ENCODE results near the gene MKI67. TPM values are rescaled to one million over a fixed set of nuclear protein-coding genes. Genes with fewer than 3 reads are reported as not detected.

Gene MKI67
- polyA plus RNA-seq, 1 donor (not counting 4 experiments of a cell fraction or from before 2014, with no cell fraction given) = 10.4 TPM

- no peaks in the 10 kb centered on the region for H3K79me2 ChIP-seq (ENCODE audit: control insufficient read depth, insufficient read depth, low read length)
- DNase-seq (ENCODE audit: low read depth, low spot score) (no peak), FAIRE-seq (no peak)
- H3K4me2 ChIP-seq (ENCODE audit: control insufficient read depth, extremely low read depth, insufficient read depth, low read depth, low read length) = no peak overlapping the region
- H3K27me3 ChIP-seq (ENCODE audit: control insufficient read depth, extremely low read depth, insufficient read depth, low read length) = peaks cover 4% of the 10 kb centered on the region
- no peak overlapping the region for H3K4me3 ChIP-seq (ENCODE audit: control insufficient read depth in 2 of 3, extremely low read depth in 1 of 3, insufficient read depth in 2 of 3, low read depth in 1 of 3, low read length in 3 of 3)
- no peak overlapping the region for H3K27ac ChIP-seq (ENCODE audit: control insufficient read depth, insufficient read depth, low read length)
- H3K9me3 ChIP-seq (ENCODE audit: control insufficient read depth, low read depth, low read length) = no peaks in the 10 kb centered on the region
- H2AFZ ChIP-seq (ENCODE audit: control insufficient read depth, low read length) = no peak overlapping the region
- H4K20me1 ChIP-seq (ENCODE audit: control insufficient read depth, extremely low read depth, insufficient read depth, low read length) = no peaks in the 10 kb centered on the region
- H3K4me1 ChIP-seq (ENCODE audit: control insufficient read depth, extremely low read depth, insufficient read depth, low read length) = peaks cover 12% of the 10 kb centered on the region
- H3K36me3 ChIP-seq (ENCODE audit: control insufficient read depth in 2 of 2, extremely low read depth in 1 of 2, insufficient read depth in 2 of 2, low read length in 2 of 2) = peaks cover 11 to 29% of the 10 kb centered on the region in 2 experiments
- no peak overlapping the region for H3K9ac ChIP-seq (ENCODE audit: control insufficient read depth, extremely low read depth, insufficient read depth, low read length)
- dilution Hi-C loops (cut with MboI; ENCODE audit: extremely low pct_ligation_motif_present, low sequenced_read_pairs) = no loop called here
- no peaks in the 10 kb centered on the region for H3K9me1 ChIP-seq (ENCODE audit: control insufficient read depth, extremely low read depth, insufficient read depth, low read length)
- no peak for TF ChIP-seq EZH2 (IDR thresholded peaks at IDR 0.05; ENCODE audit: low read length)
- TF ChIP-seq, protein P1, sequence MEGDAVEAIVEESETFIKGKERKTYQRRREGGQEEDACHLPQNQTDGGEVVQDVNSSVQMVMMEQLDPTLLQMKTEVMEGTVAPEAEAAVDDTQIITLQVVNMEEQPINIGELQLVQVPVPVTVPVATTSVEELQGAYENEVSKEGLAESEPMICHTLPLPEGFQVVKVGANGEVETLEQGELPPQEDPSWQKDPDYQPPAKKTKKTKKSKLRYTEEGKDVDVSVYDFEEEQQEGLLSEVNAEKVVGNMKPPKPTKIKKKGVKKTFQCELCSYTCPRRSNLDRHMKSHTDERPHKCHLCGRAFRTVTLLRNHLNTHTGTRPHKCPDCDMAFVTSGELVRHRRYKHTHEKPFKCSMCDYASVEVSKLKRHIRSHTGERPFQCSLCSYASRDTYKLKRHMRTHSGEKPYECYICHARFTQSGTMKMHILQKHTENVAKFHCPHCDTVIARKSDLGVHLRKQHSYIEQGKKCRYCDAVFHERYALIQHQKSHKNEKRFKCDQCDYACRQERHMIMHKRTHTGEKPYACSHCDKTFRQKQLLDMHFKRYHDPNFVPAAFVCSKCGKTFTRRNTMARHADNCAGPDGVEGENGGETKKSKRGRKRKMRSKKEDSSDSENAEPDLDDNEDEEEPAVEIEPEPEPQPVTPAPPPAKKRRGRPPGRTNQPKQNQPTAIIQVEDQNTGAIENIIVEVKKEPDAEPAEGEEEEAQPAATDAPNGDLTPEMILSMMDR (optimal IDR thresholded peaks at IDR 0.05 in 1 of 3, IDR thresholded peaks at IDR 0.05 in 1 of 3, conservative IDR thresholded peaks at IDR 0.05 in 1 of 3; ENCODE audit: extremely low read depth in 1 of 3, insufficient read depth in 2 of 3, low read length in 3 of 3) = no peak
Measured at GRCh38 chr10:128084991-128085390, 41.2 kb downstream of the MKI67 start.

GRCh38 chr10:128084364-128084763, 41.9 kb downstream of the MKI67 start:
- Histone ChIP-seq H2AFZ (ENCODE audit: control insufficient read depth, low read length) (no peak overlapping the region), H3K9me1 (ENCODE audit: control insufficient read depth, extremely low read depth, insufficient read depth, low read length) (no peaks in the 10 kb centered on the region), H3K27me3 (ENCODE audit: control insufficient read depth, extremely low read depth, insufficient read depth, low read length) (no peaks in the 10 kb centered on the region), H3K4me2 (ENCODE audit: control insufficient read depth, extremely low read depth, insufficient read depth, low read depth, low read length) (no peak overlapping the region), H3K9ac (ENCODE audit: control insufficient read depth, extremely low read depth, insufficient read depth, low read length) (no peak overlapping the region), H4K20me1 (ENCODE audit: control insufficient read depth, extremely low read depth, insufficient read depth, low read length) (no peaks in the 10 kb centered on the region), H3K4me1 (ENCODE audit: control insufficient read depth, extremely low read depth, insufficient read depth, low read length) (peaks cover 12% of the 10 kb centered on the region), H3K36me3 (ENCODE audit: control insufficient read depth in 2 of 2, extremely low read depth in 1 of 2, insufficient read depth in 2 of 2, low read length in 2 of 2) (peaks cover 13 to 29% of the 10 kb centered on the region in 2 experiments), H3K79me2 (ENCODE audit: control insufficient read depth, insufficient read depth, low read length) (no peaks in the 10 kb centered on the region), H3K9me3 (ENCODE audit: control insufficient read depth, low read depth, low read length) (no peaks in the 10 kb centered on the region), H3K27ac (ENCODE audit: control insufficient read depth, insufficient read depth, low read length) (no peak overlapping the region), H3K4me3 (ENCODE audit: control insufficient read depth in 2 of 3, extremely low read depth in 1 of 3, insufficient read depth in 2 of 3, low read depth in 1 of 3, low read length in 3 of 3) (no peak overlapping the region)
- DNase-seq (ENCODE audit: low read depth, low spot score) = no peak
- dilution Hi-C loops (cut with MboI; ENCODE audit: extremely low pct_ligation_motif_present, low sequenced_read_pairs) = no loop called here
- no peak for TF ChIP-seq EZH2 (IDR thresholded peaks at IDR 0.05; ENCODE audit: low read length)
- TF ChIP-seq, protein P1 (optimal IDR thresholded peaks at IDR 0.05 in 1 of 3, IDR thresholded peaks at IDR 0.05 in 1 of 3, conservative IDR thresholded peaks at IDR 0.05 in 1 of 3; ENCODE audit: extremely low read depth in 1 of 3, insufficient read depth in 2 of 3, low read length in 3 of 3) = no peak
- FAIRE-seq = no peak
